Measurements from ENCODE around the gene PNLDC1.
"Not testable (repeated sequence)": the region's sequence is repeated elsewhere in the genome, so short reads cannot be mapped to it uniquely, and the experiment has no call there.

The PNLDC1 gene

DNA sequence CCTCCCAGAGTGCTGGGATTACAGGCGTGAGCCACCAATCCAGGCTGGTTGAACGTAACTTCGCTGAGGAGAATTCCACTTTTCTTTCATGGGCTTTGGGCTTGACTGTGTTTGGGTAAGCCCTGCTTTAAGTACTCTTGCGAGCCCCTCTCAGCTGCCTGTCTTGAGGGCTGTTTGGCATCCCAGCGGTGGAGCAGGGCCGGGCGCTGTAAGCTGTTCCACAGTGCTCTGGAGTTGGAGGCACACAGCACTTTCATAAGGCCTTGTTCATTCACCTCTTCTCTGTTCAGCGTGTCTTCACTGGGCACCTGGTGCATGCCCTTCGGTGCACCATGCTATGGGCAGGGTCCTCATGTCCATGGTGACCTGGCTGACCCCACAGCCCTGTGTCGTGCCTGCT, 21.6 kb downstream of the PNLDC1 start:
- DNase-seq: no peak

DNA sequence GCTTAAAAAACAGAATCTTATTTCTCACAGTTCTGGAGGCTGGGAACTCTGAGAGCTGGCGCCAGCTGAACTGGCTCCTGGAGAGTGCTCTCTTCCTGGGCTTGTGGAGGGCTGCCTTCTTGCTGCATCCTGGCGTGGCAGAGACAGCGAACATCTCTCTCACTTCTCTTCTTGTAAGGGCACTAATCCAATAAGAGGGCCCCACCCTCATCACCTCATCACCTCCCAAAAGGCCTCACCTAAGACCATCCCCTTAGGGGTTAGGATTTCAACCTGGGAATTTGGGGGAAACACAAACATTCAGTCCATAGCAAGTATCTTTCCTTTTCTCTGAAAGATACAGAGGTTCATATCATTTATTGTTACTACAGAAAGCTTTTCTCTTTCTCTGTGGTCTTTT, 23.9 kb downstream of the PNLDC1 start:
- DNase-seq: no peak

DNA sequence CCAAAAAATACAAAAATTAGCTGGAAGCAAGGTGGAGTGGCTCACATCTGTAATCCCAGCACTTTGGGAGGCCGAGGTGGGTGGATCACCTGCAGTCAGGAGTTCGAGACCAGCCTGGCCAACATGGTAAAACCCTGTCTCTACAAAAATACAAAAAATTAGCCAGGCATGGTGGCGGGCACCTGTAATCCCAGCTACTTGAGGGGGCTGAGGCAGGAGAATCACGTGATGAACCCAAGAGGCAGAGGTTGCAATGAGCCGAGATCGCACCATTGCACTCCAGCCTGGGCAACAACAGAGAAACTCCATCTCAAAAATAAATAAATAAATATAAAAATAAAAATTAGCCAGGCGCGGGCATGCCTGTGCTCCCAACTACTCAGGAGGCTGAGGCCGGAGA, 24.6 kb downstream of the PNLDC1 start:
- DNase-seq: not testable (repeated sequence)

DNA sequence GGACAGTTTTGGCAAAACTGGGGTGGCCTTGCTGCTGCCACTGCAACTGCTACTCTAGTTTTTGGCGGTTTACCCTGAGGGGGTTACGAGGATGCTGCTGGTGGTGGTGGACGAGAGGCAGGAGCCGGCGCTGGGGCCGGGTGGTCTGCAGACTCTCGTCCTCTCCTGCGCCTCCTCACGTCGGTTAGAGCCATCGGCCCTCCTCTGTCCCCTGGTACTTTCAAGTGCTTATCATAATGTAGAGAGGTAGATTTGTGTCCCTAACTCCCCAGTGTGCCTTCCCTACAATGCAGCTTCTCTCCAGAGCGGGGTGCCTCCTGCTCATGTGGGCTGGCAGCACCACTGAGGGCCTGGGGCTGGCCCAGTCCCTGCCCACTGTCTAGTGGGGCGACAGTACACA, 25.9 kb downstream of the PNLDC1 start:
- DNase-seq: no peak

DNA sequence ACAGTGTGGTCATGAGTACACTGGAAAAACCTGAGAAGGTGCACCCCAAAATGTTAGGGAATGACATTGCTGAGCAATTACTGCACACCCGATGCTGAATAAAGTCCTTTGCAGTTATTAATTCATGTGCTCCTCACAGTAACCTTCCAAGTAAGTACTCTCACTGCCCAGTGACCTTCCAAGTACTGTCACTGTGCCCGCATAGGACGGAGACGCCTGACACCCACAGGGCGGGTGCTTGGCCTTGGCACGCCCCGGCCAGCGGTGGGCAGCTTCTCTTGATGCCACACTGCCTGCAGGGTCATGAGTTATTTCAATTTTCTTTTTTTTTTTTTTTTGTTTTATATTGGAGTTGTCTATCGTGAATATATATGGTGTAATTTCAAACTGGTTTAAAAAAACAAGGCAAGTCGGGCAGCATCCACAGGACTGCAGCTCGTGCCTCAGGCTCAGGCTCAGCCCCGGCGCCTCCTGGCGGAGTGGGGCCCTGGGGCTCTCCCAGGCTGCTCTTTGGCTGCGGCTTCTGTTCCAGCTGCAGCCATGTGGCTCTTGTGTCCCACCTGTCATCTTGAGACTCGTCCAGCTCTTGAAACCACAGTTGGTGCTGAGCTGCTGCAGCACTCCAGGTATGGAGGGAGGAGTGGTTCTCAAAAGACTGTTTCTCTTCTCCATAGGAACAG, 27.0 kb downstream of the PNLDC1 start:
- peak; percentile 84 for DNase-seq

DNA sequence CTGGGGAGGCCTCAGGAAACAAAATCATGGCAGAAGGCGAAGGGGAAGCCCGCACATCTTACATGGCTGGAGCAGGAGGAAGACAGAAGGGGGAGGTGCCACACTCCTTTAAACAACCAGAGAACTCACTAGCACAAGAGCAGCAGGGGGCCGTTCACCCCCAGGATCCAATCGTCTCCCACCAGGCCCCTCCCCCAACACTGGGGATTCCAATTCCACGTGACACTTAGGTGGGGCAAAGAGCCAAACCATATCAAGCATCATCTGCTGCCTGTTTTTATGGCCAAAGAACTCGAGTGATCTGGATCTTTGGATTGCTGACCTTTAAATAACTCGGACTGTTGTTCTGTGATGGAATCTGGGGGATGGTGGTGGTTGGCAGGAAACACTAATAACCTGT, 28.0 kb downstream of the PNLDC1 start:
- DNase-seq: peak; percentile 47

DNA sequence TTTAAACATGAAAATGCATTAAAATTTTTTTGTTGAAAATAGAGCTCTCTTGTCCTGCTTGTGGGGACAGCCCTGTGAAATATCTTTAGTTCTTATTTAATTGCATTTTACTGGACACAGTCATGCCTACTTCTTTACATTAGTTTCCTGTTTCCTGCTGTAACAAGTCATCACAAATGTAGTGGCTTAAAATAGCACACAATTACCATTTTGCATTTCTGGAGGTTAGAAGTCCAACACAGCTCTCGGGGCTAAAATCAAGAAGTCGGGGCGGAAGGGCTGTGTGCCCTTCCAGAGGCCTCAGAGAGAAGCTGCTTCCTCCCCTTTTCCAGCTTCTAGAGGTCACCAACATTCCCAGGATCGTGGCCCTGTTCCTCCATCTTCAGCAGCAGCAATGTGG, 29.4 kb downstream of the PNLDC1 start:
- no peak for DNase-seq

DNA sequence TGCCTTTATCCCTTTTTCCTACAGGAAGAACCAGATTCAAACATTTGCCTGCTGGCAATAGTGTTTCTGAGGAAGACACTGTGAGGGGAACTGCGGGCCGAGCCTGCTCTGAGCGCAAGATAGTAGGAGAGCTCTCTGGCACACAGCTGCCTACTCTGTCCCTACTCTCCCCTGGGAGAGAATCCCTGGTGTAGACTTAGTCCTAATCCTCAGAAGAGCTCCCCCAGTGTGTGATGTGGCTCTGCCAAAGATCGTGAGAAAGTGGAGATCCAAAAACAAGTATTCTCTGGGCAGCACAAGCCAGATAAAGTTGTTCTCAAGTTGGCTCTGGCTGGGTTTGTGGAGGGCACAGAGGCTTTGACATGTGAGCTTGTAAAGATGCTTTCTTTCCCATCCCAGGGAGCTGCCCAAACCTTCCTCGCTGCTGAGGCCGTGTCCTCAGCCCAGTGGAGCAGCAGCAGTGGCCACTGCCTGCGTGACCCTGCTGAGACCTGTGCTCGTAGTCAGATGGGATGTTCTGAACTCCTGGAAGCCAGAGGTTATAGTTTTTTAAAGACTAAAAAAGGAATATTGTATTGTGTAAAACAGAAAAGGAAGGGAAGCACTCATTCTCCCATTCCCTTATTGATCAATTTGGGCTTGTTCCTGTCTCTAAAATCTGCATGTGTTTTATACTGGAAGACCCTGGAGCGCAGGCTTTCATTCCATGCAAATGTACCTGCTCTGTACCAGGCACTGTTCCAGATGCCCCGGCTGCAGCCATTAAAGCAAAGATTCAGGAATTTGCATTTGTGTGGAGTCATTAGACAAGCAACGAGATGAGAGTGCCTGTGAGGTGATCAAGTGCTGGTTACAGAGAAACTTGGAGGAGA, 30.7 kb downstream of the PNLDC1 start:
- DNase-seq: no peak

DNA sequence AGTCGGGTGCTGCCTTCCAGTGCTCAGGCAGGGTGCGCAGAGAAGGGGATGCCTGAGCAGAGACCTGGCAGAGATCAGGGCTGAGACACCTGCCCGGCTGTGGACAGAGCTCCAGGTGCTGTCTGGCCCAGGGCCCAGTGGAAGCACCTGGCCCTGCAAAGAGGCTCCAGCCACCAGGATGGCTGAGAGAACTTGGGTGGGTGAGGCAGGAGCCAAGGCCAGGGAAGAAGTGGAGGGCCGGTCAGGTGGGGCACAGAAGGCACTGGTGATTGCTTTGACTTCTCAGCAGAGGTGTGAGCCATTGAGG, 31.2 kb downstream of the PNLDC1 start:
- no peak for DNase-seq

DNA sequence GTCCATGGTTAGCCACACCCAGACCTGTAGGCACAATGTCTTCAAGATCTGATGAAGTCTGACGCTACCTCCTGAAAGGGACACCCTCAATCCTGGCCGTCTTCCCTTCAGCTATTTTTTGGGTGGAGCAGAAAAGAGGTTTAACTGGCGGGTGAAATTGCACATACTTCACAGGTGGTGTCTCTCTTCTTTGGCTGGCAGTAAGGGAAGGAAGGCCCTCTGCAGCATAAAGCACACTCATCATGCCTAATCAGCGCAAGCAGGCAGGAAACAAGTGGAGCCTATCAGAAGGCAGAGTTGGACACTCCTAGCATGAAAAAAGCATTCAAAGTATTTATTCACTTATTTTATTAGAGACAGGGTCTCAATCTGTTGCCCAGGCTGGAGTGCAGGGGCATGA, 32.9 kb downstream of the PNLDC1 start:
- no peak for DNase-seq

DNA sequence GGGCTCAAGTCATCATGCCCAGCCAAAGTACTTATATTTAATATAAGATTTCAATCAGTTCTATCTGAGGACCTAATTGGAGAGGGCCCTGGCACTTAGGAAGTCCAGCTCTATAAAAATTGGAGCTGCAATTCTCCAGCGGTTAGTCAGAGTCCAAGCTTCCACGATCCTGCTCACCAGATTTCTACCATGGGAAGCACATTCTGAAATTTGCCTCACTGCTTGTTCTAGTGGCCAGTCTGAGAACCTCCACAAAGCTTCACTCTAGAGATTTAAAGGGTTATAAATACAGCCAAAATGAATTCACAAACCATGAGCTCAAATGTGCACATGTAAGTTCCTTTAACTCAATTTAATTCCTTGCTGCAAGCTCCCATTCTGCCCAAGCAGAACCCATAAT, 33.5 kb downstream of the PNLDC1 start:
- DNase-seq: no peak

DNA sequence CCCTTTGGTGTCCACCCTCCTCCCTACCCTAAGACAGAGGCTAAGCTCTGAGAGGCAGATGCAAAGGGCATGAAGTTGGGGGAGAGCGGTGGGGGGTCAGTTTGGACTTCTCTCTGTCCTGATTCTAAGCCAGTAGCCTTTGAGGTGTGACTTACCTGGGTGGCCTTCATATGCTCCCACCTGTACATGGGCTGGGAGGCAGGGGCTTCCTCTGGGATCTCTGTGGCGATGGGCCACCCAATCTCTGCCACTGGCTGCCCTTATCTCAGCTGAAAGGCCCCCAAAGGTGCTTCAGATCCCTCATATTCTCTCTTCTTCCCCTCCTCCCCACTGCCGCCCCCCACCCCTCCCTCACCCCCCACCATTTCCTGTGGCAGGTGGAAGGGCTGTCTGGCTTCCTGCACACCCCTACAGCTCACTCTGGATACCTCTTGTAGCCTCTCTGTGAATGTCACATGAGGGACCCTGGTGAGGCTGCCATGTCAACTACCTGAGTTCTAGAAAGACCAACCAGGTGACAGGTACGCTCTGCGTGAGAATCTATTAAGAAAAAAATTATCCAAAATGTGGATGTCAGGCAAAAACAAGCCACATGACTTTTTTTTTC, 34.0 kb downstream of the PNLDC1 start:
- DNase-seq: no peak

DNA sequence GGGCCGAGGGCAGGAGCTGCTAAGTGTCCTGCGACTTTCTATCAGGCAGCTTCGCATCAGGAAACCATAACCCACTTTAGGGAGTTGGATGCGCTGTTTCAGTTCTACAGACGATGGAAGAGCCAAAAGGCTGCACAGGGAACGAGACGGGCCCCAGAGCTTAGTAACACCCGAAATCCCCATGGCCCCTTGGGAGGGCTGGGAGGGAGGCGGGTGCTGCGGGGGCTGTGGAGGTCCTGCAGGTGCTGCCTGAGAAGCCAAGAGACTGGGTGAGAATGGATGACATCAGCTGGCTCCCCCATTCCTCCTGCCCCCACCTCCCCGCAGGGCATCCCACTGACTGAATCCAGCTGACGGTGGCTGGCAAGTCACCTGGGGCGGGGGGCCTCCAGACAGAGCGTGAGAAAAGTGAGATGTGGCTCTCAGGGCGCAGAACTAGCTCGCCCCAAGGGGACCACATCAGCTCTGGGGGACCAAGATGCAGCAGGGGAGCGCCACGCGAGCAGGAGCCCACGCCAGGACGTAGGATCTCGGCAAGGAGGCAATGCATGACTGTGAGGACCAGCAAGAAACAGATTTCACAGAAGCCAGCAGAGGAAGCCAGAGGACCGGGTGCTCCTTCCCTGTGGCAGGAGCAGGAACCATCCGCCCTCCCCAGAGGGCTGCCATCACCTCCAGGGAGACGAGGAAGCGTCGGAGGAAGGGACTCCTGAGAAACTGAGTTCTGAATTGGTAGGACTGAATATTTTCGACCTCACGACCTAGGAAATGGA, 36.8 kb downstream of the PNLDC1 start:
- DNase-seq: no peak

DNA sequence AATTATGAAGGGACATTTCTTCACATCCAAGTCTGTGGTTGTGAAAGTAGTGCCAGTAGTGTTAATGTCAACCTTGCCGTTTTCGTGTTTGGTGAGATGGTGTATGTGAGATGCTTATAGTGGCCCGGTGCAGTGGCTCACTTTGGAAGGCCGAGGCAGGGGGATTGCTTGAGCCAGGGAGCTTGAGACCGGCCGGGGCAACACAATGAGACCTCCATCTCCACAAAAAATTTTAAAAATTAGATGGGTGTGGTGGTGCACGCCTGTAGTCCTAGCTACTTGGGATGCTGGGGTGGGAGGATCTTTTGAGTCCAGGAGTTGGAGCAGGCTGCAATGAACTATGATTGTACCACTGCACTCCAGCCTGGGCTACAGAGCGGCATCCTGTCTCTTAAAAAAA, 37.4 kb downstream of the PNLDC1 start:
- DNase-seq: no peak

DNA sequence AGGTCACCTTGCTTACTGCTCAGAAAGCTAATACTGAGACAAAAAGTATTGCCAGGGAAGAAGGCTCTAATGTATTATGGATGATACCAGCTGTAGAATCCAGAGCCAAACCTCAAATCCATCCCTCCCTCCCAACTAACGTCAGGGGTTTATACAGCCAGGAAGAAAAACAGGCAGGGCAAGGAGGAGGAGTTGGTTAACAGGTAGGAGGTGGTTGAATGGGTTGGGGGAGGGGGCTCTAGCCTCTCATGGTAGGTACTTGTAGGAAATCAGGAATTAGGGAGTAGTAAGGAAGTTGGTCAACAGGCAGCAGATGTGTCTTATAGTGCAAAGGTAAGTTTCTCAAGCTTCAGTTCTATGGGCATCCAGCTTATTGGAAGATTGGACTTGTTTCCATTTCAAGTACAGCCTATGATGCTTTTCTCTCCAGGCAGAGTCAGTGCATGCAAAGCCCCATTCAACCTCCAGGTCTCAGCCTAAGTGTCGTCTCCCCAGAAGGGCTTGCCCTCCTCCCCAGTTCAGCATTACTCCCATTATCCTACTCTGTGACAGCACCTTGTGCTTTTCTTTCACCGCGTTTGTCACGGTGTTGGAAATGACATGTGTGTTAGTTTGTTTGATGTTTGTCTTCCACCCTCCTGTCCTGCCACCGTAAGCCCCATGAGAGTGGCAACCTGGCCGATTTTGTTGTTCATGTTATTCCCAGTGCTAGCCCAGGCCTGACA, 38.1 kb downstream of the PNLDC1 start:
- DNase-seq: no peak

DNA sequence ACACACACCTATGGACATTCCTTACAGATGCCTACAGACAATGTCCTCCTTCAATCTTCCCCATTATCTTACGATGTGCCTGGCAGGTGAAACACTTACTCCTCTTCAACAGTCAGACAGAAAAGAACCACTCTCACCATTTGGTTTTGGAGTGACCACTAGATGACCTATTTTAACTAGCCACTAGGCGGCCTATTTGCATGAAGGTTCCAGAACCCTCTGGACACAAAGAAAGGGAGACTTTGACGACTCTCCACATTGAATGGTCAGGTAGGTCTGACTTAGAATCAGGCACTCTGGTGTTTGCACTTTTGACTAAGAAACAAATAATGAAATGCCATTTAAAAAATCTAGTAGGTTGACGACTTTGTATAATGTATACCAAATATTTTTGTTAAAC, 42.0 kb downstream of the PNLDC1 start:
- DNase-seq: no peak

DNA sequence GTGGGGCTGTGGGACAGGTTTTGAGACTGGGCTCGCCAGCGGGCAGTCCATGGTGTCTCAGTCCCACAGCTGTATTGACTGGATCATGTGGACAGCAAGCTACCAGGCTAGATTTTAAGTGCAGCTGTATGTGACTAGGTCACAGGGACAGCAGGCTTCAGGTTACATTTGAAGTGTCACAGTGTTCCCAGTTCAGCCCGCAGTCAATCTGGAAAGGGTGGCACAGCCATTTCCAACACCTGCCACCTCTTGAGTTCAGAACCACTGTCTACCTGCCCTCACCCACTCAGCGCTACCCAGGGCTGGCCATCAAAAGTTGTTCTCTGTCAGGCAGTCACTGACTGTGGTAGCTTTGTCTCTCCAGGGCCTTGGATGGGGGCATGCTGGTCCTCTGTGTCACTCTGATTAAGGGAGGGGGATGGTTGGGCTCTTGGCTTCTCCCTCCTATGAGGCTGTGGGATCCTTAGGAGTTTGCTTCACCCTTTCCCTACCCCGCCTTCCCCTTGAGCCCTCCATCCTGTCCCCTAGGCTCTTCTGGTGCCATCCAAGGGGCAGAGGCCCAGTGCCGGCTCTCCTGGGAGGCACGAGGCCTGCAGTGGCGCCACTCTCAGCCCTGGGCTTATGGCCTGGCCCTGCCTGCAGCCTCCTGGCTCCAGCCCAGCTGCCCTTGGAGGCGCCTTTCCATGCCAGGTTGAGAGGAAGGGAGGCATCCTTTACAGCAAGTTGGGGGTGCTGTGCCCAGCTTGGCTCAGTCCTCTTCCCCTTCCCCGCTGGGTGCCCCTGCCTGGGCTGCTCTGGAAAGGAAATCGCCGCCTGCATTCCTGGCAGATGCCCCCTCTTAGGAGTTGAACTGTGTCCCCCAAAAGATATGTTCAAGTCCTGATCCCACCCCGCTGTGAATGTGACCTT, 44.9 kb downstream of the PNLDC1 start:
- DNase-seq: no peak

DNA sequence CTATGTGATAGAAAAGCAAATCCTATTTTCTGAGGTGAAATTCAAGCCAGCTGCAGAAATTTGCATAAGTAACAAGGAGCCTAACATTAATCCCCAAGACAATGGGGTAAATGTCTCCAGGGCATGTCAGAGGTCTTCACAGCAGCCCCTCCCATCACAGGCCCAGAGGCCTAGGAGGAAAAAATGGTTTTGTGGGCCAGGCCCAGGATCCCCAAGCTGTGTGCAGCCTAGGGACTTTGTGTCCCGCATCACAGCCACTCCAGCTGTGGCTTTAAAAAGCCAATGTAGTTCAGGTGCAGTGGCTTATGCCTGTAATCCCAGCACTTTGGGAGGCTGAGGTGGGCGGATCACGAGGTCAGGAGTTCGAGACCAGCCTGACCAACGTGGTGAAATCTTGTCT, 48.5 kb downstream of the PNLDC1 start:
- not testable (repeated sequence) for DNase-seq

DNA sequence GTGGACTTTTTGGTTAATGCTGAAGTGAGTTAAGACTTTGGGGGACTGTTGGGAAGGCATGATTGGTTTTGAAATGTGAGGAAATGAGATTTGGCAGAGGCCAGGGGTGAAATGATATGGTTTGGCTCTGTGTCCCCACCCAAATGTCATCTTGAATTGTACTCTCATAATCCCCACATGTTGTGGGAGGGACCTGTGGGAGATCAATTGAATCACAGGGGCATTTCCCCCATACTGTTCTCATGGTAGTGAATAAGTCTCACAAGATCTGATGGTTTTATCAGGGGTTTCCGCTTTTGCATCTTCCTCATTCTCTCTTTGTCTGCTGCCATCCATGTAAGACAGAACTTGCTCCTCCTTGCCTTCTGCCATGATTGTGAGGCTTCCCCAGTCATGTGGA, 49.8 kb downstream of the PNLDC1 start:
- DNase-seq: not testable (repeated sequence)

DNA sequence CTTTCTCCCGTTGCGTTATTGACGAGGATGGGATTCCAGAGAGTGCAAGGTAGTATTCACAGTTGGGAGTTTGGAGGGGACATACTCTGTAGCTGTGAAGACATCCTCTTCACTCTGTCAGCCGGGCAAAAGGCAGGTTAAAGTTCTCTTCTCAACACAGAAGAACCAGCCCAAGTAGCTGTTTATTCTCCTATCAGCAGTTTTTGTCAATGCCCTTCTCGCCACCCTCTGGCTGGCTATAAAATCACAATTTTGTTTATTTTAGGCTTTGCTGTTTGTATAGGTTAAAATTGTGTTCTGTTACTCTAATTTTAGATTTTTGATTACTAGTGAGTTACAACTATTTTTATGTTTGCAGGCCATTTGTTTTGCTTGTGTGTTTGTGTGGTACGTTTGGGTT, 52.8 kb downstream of the PNLDC1 start:
- DNase-seq: no peak

DNA sequence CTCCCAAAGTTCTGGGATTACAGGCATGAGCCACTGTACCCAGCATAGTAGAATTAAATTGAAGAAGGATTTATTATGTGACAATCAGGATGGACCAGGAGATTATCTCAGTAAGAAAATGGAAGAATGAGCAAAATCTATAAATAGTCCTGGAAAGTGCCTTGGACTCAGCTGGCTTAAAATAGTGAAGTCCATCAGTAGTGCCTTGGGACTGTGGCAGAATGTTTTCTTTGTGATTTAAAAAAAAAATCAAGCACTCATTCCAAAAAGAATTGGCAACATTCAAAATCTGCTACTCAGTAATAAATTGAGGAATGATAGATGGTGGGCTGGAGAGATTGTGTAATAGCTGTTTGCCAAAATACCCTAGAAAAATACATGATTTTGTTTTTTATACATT, 53.7 kb downstream of the PNLDC1 start:
- DNase-seq: no peak

DNA sequence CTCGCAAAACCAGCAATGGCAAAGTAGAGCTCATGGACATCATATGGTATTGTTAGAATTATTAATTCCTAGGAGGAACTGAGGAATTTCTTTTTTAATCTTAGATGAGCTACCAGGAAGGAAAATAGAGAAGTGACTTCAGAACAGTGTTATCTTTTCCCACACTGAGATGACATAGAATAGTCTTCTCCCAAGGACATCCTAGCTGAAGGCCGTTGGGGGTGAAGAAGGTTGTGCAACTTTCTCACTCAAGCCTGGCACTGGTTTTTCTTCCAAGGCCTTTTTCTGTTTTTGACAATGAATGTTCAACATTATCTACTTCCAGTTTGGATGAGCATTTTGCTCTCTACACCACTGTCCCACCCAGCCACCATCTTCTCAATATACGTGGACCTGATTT, 54.9 kb downstream of the PNLDC1 start:
- DNase-seq: no peak
